ENCODE results near the gene CD300LD.
A peak's percentile ranks its signal among the peaks of the same experiment; 100 is the strongest.

The CD300LD gene

GRCh38 chr17:74624131-74624530 is 32.0 kb upstream of the CD300LD start:
- no peaks in the 10 kb centered on the region for H3K4me1 ChIP-seq
- no peak for TF ChIP-seq CTCF (IDR thresholded peaks at IDR 0.05)
- no peak overlapping the region for H3K4me3 ChIP-seq
- intact Hi-C loops (cut with DNase I; ENCODE audit: low total_unique reads): no loop called here
- DNase-seq: no peak
- H3K9me3 ChIP-seq: peaks cover 0 to 6% (median 0%) of the 10 kb centered on the region in 3 donors
- H3K36me3 ChIP-seq: no peaks in the 10 kb centered on the region
- no peak overlapping the region for H3K27ac ChIP-seq
- peaks cover 0 to 8% of the 10 kb centered on the region in 2 donors for H3K27me3 ChIP-seq

GRCh38 chr17:74623693-74624093 is 31.6 kb upstream of the CD300LD start, which contains the start of gene CD300E:
Gene CD300E (minus strand): TSS chr17:74623738. CDS start chr17:74623621, 117 bp downstream.
- Histone ChIP-seq H3K4me1 (no peaks in the 10 kb centered on the region), H3K36me3 (no peaks in the 10 kb centered on the region), H3K27me3 (peaks cover 0 to 8% of the 10 kb centered on the region in 2 donors), H3K4me3 (no peak within 1 kb of the TSS), H3K9me3 (peaks cover 0 to 6% (median 0%) of the 10 kb centered on the region in 3 donors), H3K27ac (no peak within 1 kb of the TSS)
- no peak for TF ChIP-seq CTCF (IDR thresholded peaks at IDR 0.05)
- intact Hi-C loops (cut with DNase I; ENCODE audit: low total_unique reads): no loop called here
- no peak for DNase-seq

GRCh38 chr17:74619077-74619673 is 27.1 kb upstream of the CD300LD start:
- Histone ChIP-seq H3K9me3 (no peaks in the 10 kb centered on the region), H3K27me3 (peaks cover 0 to 11% of the 10 kb centered on the region in 2 donors), H3K27ac (no peak overlapping the region), H3K4me1 (no peaks in the 10 kb centered on the region), H3K4me3 (no peak overlapping the region), H3K36me3 (no peaks in the 10 kb centered on the region)
- peak in 1 of 2 donors; percentile 66 for DNase-seq
- intact Hi-C loops (cut with DNase I; ENCODE audit: low total_unique reads): no loop called here
- TF ChIP-seq CTCF (IDR thresholded peaks at IDR 0.05): no peak

- intact Hi-C loops (cut with DNase I; ENCODE audit: low total_unique reads): no loop called here
Measured at GRCh38 chr17:74618451-74618850, 26.4 kb upstream of the CD300LD start.

GRCh38 chr17:74616696-74617095 is 24.6 kb upstream of the CD300LD start:
- Histone ChIP-seq H3K27ac (no peak overlapping the region), H3K4me3 (no peak overlapping the region), H3K36me3 (no peaks in the 10 kb centered on the region), H3K9me3 (no peaks in the 10 kb centered on the region), H3K27me3 (peaks cover 0 to 26% of the 10 kb centered on the region in 2 donors), H3K4me1 (no peaks in the 10 kb centered on the region)
- TF ChIP-seq CTCF (IDR thresholded peaks at IDR 0.05): no peak
- intact Hi-C loops (cut with DNase I; ENCODE audit: low total_unique reads): no loop called here
- DNase-seq: no peak

More at GRCh38 chr17:74618451-74618850, 26.4 kb upstream of the CD300LD start:
- TF ChIP-seq CTCF (IDR thresholded peaks at IDR 0.05): no peak
- no peaks in the 10 kb centered on the region for H3K36me3 ChIP-seq
- no peaks in the 10 kb centered on the region for H3K9me3 ChIP-seq
- H3K27ac ChIP-seq: no peak overlapping the region
- DNase-seq: no peak
- peaks cover 0 to 18% of the 10 kb centered on the region in 2 donors for H3K27me3 ChIP-seq
- no peak overlapping the region for H3K4me3 ChIP-seq
- no peaks in the 10 kb centered on the region for H3K4me1 ChIP-seq

Data from tibial artery (tissue), 4 donors.